Measurements from ENCODE around the gene POLR1D.
"Not testable (repeated sequence)": the region's sequence is repeated elsewhere in the genome, so short reads cannot be mapped to it uniquely, and the experiment has no call there.

Gene POLR1D

GRCh38 chr13:27619093-27619727 is 2.5 kb upstream of the POLR1D start:
- DNase-seq: no peak

- no peak for DNase-seq
These were observed 1.8 kb upstream of the POLR1D start for GRCh38 chr13:27619728-27620376.

GRCh38 chr13:27620377-27621115 is 1.1 kb upstream of the POLR1D start, which contains the start of gene LNX2:
Gene LNX2 (minus strand): TSS chr13:27620529. CDS start chr13:27581703, 38,826 bp downstream.
- peak; percentile 98 for DNase-seq

GRCh38 chr13:27621116-27621365 is 651 bp upstream of the POLR1D start:
- no peak for DNase-seq

- no peak for DNase-seq
These were observed 569 bp downstream of the POLR1D start for GRCh38 chr13:27622102-27622820.

- no peak for DNase-seq
These were observed 1.2 kb downstream of the POLR1D start for GRCh38 chr13:27622881-27623280.

- no peak for DNase-seq
These were observed 2.4 kb downstream of the POLR1D start for GRCh38 chr13:27624071-27624470.

GRCh38 chr13:27625839-27626238 is 4.1 kb downstream of the POLR1D start:
- no peak for DNase-seq

- no peak for DNase-seq
These were observed 5.7 kb downstream of the POLR1D start for GRCh38 chr13:27627380-27627779.

GRCh38 chr13:27628081-27628480 is 6.4 kb downstream of the POLR1D start:
- no peak for DNase-seq

- not testable (repeated sequence) for DNase-seq
These were observed 7.1 kb downstream of the POLR1D start for GRCh38 chr13:27628766-27629165.

GRCh38 chr13:27631156-27631555 is 9.5 kb downstream of the POLR1D start:
- DNase-seq: no peak

GRCh38 chr13:27631665-27632064 is 10.0 kb downstream of the POLR1D start:
- DNase-seq: no peak

- DNase-seq: no peak
These were observed 10.5 kb downstream of the POLR1D start for GRCh38 chr13:27632214-27632613.

- DNase-seq: no peak
These were observed 11.0 kb downstream of the POLR1D start for GRCh38 chr13:27632648-27633047.

- DNase-seq: no peak
These were observed 12.5 kb downstream of the POLR1D start for GRCh38 chr13:27634231-27634630.

- no peak for DNase-seq
These were observed 13.1 kb downstream of the POLR1D start for GRCh38 chr13:27634791-27635190.

GRCh38 chr13:27635266-27635665 is 13.6 kb downstream of the POLR1D start:
- DNase-seq: no peak

GRCh38 chr13:27636589-27637288 is 15.0 kb downstream of the POLR1D start:
- DNase-seq: no peak

GRCh38 chr13:27637289-27637626 is 15.6 kb downstream of the POLR1D start:
- no peak for DNase-seq

- DNase-seq: no peak
These were observed 16.3 kb downstream of the POLR1D start for GRCh38 chr13:27638001-27638400.

- DNase-seq: no peak
These were observed 16.8 kb downstream of the POLR1D start for GRCh38 chr13:27638521-27638920.

GRCh38 chr13:27639186-27639585 is 17.5 kb downstream of the POLR1D start:
- no peak for DNase-seq

Measured in activated CD4-positive, CD25-positive, alpha-beta regulatory T cell treated with anti-CD3 and anti-CD28 coated beads, Interleukin-2, amount 50 U/mL, for 72 hours (primary cell).